AG09319 (cell line): ENCODE data around the gene SLC10A2.
"Not testable (repeated sequence)": the region's sequence is repeated elsewhere in the genome, so short reads cannot be mapped to it uniquely, and the experiment has no call there.

ENCODE experiments used
- DNase-seq: peaks from one replicate; pipeline ENCODE4 v3.0.0-alpha.2; 2010; ENCODE audit warnings: low read depth; ENCODE audit errors: extremely low read depth
- CTCF ChIP-seq: IDR thresholded peaks from 2 replicates; pipeline ENCODE4 v1.5.1; 2011; ENCODE audit warnings: low read depth, mild to moderate bottlenecking, inconsistent platforms, low read length, moderate library complexity

SLC10A2 gene

GRCh38 chr13:103066079-103066780 lies at the start of gene SLC10A2:
TSS of gene SLC10A2 (minus strand) at chr13:103066417. CDS start at chr13:103066249, 168 bp downstream.
- DNase-seq = no peak
- no peak for TF ChIP-seq CTCF

GRCh38 chr13:103107580-103107979 lies 41.4 kb upstream of the SLC10A2 start:
- DNase-seq = no peak
- TF ChIP-seq CTCF = no peak

- DNase-seq = no peak
- no peak for TF ChIP-seq CTCF
These were observed 38.1 kb upstream of the SLC10A2 start for GRCh38 chr13:103104340-103104739.

GRCh38 chr13:103103456-103103855 lies 37.2 kb upstream of the SLC10A2 start:
- DNase-seq = not testable (repeated sequence)

- no peak for TF ChIP-seq CTCF
- DNase-seq = no peak
These were observed 36.3 kb upstream of the SLC10A2 start for GRCh38 chr13:103102482-103102881.

- no peak for TF ChIP-seq CTCF
- DNase-seq = no peak
These were observed 35.7 kb upstream of the SLC10A2 start for GRCh38 chr13:103101901-103102300.

GRCh38 chr13:103101500-103101899 lies 35.3 kb upstream of the SLC10A2 start:
- DNase-seq = no peak
- TF ChIP-seq CTCF = no peak

- DNase-seq = no peak
- no peak for TF ChIP-seq CTCF
These were observed 34.6 kb upstream of the SLC10A2 start for GRCh38 chr13:103100830-103101229.
